Body of pancreas (tissue), 4 donors: ENCODE data around the gene FYCO1.

Experiments
- POLR2A ChIP-seq, 3 donors: fragments of 450-650 bp; IDR thresholded peaks; one replicate each; pipeline ENCODE4 v1.6.1; 2016; ENCODE audit warnings: antibody characterized with exemption in 3 of 3, mild to moderate bottlenecking in 2 of 3
- TF ChIP-seq, protein P1 (sequence below), 7 experiments: fragments of 450-650 bp in 4 of 7; fragments of 200-600 bp in 3 of 7; sonication (generic) in 3 of 7; IDR thresholded peaks; one replicate each; pipeline ENCODE4 v1.5.1; 2016 to 2019; ENCODE audit warnings: antibody characterized with exemption in 7 of 7

DNA sequence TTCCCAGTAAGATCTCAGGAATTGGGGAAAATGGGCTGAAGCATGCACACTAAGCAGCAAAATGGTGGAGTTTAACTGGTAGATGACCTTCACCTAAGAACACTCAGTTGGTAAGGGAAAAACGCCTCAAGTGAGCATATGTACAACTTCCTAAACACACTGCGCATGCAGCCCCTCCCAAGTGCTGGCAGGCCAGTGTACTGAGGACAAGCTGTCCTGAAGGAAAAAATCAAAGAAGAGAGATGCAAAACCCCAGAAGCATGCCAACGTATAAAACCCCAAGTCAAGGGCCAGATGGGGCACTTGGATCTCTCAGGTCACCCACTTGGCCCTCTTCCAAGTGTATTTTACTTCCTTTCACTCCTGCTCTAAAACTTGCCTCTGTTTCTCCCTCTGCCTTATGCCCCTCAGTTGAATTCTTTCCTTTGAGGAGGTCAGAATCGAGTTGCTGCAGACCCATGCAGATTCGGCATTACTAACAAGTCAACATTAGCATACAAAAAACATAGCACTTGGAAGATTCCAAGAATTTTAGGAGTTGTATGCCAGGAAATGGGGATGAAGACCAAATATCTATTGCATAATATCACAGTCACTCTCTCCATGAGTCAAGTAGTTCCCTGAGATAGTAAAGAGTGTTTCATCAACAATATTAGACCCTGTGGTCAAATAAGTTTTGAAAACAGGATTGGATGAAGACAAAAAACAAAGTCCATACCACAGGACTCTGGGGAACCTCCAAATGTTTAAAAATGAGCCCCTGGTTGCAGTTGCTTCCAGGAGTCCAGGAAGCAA, 10.8 kb upstream of the FYCO1 start:
- TF ChIP-seq, protein P1, sequence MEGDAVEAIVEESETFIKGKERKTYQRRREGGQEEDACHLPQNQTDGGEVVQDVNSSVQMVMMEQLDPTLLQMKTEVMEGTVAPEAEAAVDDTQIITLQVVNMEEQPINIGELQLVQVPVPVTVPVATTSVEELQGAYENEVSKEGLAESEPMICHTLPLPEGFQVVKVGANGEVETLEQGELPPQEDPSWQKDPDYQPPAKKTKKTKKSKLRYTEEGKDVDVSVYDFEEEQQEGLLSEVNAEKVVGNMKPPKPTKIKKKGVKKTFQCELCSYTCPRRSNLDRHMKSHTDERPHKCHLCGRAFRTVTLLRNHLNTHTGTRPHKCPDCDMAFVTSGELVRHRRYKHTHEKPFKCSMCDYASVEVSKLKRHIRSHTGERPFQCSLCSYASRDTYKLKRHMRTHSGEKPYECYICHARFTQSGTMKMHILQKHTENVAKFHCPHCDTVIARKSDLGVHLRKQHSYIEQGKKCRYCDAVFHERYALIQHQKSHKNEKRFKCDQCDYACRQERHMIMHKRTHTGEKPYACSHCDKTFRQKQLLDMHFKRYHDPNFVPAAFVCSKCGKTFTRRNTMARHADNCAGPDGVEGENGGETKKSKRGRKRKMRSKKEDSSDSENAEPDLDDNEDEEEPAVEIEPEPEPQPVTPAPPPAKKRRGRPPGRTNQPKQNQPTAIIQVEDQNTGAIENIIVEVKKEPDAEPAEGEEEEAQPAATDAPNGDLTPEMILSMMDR (IDR thresholded peaks at IDR 0.05): no peak
- TF ChIP-seq POLR2A (IDR thresholded peaks at IDR 0.05): no peak
